ENCODE data around the gene PAK1.

GRCh38 chr11:77410076-77410827 lies 63.6 kb downstream of the PAK1 start:
- TF ChIP-seq POLR2A (IDR thresholded peaks at IDR 0.05; ENCODE audit: low read depth, low read length) = no peak
- TF ChIP-seq TAF1 (IDR thresholded peaks at IDR 0.05; ENCODE audit: low read depth, low read length) = no peak
